Breast epithelium (tissue), 3 donors: Measurements from ENCODE around the gene PCBP3.

ENCODE experiments used
- CTCF ChIP-seq, 3 donors: fragments of 450-650 bp; IDR thresholded peaks; one replicate each; pipeline ENCODE4 v1.5.1; 2016 to 2017; ENCODE audit warnings: antibody characterized with exemption in 3 of 3, mild to moderate bottlenecking in 3 of 3, moderate library complexity in 3 of 3
- POLR2A ChIP-seq: fragments of 450-650 bp; IDR thresholded peaks from one replicate; pipeline ENCODE4 v1.6.1; 2016; ENCODE audit warnings: antibody characterized with exemption, mild to moderate bottlenecking, moderate library complexity

DNA sequence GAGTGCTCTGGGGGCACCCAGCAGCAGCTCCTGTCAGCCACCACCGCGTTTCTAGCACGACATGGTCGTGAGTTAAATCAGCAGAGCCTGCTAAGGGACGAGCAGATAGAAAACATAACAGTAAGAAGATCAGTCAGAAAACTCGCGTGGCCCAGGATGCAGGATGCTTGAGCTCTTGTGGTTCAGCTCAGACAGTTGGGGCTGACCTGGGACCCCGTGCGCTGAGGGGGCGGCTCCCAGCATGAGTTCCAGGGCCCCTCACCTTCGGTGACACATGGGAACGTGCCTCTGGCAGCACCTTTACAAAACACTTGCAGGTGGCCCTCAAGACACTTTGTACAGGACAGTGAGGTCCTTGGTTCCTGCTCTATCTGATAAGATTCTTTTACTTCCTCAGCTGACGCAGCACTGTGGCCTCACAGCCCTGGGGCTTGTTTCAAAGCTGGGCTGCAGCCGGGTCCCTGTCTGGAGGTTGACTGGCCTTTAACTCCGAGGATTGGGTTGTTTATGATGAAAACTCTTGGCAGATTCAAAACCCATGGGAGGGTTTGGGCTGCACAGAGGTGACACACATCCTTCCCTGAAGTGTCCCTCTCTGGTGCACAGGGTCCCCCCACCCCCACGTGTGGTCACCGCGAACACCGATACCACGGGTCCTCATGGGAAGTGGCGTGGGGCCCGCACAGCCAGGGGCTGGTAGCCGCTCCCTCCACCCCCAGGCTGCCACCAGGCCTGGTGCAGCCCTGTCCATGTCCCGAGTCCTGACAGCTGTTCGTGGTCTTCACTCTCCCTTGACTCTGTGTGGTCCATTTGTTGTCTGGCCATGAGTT is 272.7 kb downstream of the PCBP3 start:
- no peak for TF ChIP-seq CTCF (IDR thresholded peaks at IDR 0.05)
- TF ChIP-seq POLR2A: no peak
